Esophagus muscularis mucosa (tissue), 4 donors: ENCODE data around the gene CENPE.

Source experiments
- CTCF ChIP-seq, 3 experiments: fragments of 200-600 bp in 2 of 3; fragments of 450-650 bp in 1 of 3; sonication (generic) in 2 of 3; IDR thresholded peaks; one replicate each; pipeline ENCODE4 v1.5.1; 2017 to 2019; ENCODE audit warnings: antibody characterized with exemption in 3 of 3, mild to moderate bottlenecking in 2 of 3, moderate library complexity in 1 of 3
- EP300 ChIP-seq: sonication (generic); formaldehyde crosslinking; IDR thresholded peaks from one replicate; pipeline ENCODE4 v1.6.1; 2017; ENCODE audit warnings: antibody characterized with exemption
- POLR2A ChIP-seq: fragments of 450-650 bp; IDR thresholded peaks from one replicate; pipeline ENCODE4 v1.6.1; 2017; ENCODE audit warnings: antibody characterized with exemption, moderate library complexity, mild to moderate bottlenecking, low read depth
- POLR2AphosphoS5 ChIP-seq, 2 donors: sonication (generic); formaldehyde crosslinking; IDR thresholded peaks; one replicate each; pipeline ENCODE4 v1.6.1; 2017; ENCODE audit warnings: antibody characterized with exemption in 2 of 2

DNA sequence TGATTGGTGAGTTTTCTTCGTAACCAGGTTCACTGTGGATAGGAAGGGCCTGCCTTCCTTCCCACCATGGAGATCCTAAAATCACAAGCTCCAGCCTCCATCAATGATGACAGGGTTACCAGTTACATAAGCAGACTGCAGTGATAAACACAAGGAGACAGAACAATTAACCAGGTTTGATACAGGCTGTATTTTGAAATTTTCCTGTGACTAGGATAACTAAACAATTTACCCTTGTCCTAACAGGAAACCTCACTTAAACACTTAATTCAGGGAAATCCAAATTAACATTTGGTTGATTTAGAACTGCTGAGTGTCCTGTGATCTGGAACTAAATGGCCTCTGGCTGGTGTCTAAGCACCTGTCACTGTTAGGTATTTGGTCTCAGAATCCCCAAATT lies 118.5 kb downstream of the CENPE start:
- TF ChIP-seq CTCF (IDR thresholded peaks at IDR 0.05) = no peak
- TF ChIP-seq EP300 = no peak
- TF ChIP-seq POLR2A = no peak
- no peak for TF ChIP-seq POLR2AphosphoS5 (IDR thresholded peaks at IDR 0.05)
